KMS-11 (cell line): ENCODE data around the gene FMO5.

Experiments
- H2AFZ ChIP-seq: fragments of 200-600 bp; sonication (generic); 2 replicates; pipeline ENCODE4 v1.6.1; 2016; ENCODE audit warnings: antibody characterized with exemption, mixed run types, low read depth
- H3K27ac ChIP-seq: fragments of 200-600 bp; sonication (generic); 2 replicates; pipeline ENCODE4 v1.6.1; 2016; ENCODE audit warnings: mild to moderate bottlenecking, mixed run types
- H3K27me3 ChIP-seq: fragments of 200-600 bp; sonication (generic); 2 replicates; pipeline ENCODE4 v1.6.1; 2017; ENCODE audit warnings: mild to moderate bottlenecking, low read depth, mixed run types, moderate library complexity; ENCODE audit not compliant: insufficient read depth
- H3K36me3 ChIP-seq: fragments of 200-600 bp; sonication (generic); 2 replicates; pipeline ENCODE4 v1.6.1; 2017; ENCODE audit warnings: mild to moderate bottlenecking, mixed run types; ENCODE audit not compliant: insufficient read depth
- H3K4me1 ChIP-seq: fragments of 200-600 bp; sonication (generic); 2 replicates; pipeline ENCODE4 v1.6.1; 2016; ENCODE audit warnings: mild to moderate bottlenecking, low read depth, mixed run types; ENCODE audit not compliant: poor library complexity, severe bottlenecking
- H3K4me2 ChIP-seq: fragments of 200-600 bp; sonication (generic); 2 replicates; pipeline ENCODE4 v1.7.0; 2016; ENCODE audit warnings: mild to moderate bottlenecking, mixed run types
- H3K4me3 ChIP-seq: fragments of 200-600 bp; sonication (generic); IDR thresholded peaks from 2 replicates; pipeline ENCODE4 v1.6.1; 2017; ENCODE audit warnings: low read depth, low read length, mixed read lengths; ENCODE audit not compliant: insufficient read depth
- H3K79me2 ChIP-seq: fragments of 200-600 bp; sonication (generic); 2 replicates; pipeline ENCODE4 v1.6.1; 2016; ENCODE audit warnings: low read depth, mixed run types; ENCODE audit not compliant: insufficient read depth
- H3K9ac ChIP-seq: fragments of 200-600 bp; sonication (generic); 2 replicates; pipeline ENCODE4 v1.6.1; 2016; ENCODE audit warnings: mild to moderate bottlenecking, mixed run types
- H4K20me1 ChIP-seq: fragments of 200-600 bp; sonication (generic); 2 replicates; pipeline ENCODE4 v1.6.1; 2016; ENCODE audit warnings: mild to moderate bottlenecking, mixed run types; ENCODE audit not compliant: insufficient read depth
- TF ChIP-seq, protein P1 (sequence below): fragments of 200-600 bp; sonication (generic); conservative IDR thresholded peaks from 2 replicates; pipeline ENCODE4 v1.6.1; 2017; ENCODE audit warnings: low read depth, mild to moderate bottlenecking, antibody characterized with exemption, low read length, moderate library complexity, mixed read lengths

FMO5 gene

DNA sequence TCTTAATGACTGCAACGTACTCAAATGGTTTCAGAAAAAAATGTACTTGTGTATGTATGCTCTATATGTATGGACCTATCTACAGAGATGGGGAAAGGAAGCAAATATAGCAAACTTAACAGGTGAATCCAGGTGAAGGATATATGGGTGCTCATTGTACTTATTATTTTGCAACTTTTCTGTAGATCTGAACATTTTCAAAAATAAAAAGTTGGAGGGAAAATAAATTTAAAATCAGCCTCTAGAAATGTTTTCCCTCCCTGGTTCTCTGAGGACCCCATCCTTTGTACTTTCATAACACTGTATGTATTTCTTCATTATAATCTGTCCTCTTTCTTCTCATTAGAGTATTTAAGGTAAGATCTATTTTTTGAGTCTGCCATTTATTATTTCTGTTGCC, 17.9 kb downstream of the FMO5 start:
- H3K79me2 ChIP-seq: no peaks in the 10 kb centered on the region
- no peak overlapping the region for H3K9ac ChIP-seq
- TF ChIP-seq, protein P1, sequence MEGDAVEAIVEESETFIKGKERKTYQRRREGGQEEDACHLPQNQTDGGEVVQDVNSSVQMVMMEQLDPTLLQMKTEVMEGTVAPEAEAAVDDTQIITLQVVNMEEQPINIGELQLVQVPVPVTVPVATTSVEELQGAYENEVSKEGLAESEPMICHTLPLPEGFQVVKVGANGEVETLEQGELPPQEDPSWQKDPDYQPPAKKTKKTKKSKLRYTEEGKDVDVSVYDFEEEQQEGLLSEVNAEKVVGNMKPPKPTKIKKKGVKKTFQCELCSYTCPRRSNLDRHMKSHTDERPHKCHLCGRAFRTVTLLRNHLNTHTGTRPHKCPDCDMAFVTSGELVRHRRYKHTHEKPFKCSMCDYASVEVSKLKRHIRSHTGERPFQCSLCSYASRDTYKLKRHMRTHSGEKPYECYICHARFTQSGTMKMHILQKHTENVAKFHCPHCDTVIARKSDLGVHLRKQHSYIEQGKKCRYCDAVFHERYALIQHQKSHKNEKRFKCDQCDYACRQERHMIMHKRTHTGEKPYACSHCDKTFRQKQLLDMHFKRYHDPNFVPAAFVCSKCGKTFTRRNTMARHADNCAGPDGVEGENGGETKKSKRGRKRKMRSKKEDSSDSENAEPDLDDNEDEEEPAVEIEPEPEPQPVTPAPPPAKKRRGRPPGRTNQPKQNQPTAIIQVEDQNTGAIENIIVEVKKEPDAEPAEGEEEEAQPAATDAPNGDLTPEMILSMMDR: no peak
- H3K27ac ChIP-seq: no peak overlapping the region
- no peaks in the 10 kb centered on the region for H4K20me1 ChIP-seq
- no peak overlapping the region for H3K4me2 ChIP-seq
- H3K36me3 ChIP-seq: no peaks in the 10 kb centered on the region
- no peaks in the 10 kb centered on the region for H3K27me3 ChIP-seq
- no peak overlapping the region for H3K4me3 ChIP-seq
- no peaks in the 10 kb centered on the region for H3K4me1 ChIP-seq
- no peak overlapping the region for H2AFZ ChIP-seq

DNA sequence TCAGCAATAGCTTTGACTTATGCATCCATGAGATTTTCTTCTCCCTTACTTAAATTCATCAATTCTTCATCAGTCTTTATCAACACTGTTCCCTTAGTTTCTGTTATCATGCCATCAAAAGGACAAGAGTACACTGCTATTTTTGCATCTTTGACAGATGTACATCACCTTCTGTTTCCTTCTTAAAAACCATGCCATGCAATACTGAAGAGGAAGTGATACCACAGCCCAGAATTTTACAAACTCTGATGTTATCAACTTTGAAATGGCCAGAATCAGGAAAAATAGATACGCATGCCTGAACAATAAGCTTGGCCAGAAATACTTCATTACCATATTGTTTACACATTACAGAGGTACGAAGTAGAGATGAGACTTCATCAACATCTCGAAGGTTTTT, 21.1 kb downstream of the FMO5 start:
- H3K4me2 ChIP-seq: no peak overlapping the region

DNA sequence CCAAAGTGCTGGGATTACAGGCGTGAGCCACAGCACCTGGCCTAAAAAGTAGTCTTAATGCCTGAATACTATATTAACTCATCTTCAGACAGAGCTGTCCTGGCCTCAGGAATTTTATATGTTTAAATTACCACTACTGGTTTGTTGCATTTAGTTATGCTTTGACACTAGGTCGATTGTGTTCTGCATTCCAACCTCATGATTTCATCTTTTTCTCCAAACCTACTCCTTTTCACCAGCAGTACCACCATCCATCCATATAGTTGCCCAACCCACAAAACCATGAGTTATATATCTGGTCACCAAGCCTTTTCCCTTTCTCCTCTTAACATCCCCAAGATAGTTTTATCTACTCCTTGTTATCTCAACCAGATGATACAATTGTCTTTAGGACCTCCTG, 22.6 kb downstream of the FMO5 start:
- TF ChIP-seq, protein P1: no peak
- H3K36me3 ChIP-seq: no peaks in the 10 kb centered on the region
- H3K27me3 ChIP-seq: no peaks in the 10 kb centered on the region
- H4K20me1 ChIP-seq: no peaks in the 10 kb centered on the region
- H3K27ac ChIP-seq: no peak overlapping the region
- H3K79me2 ChIP-seq: no peaks in the 10 kb centered on the region
- no peaks in the 10 kb centered on the region for H3K4me1 ChIP-seq
- H3K9ac ChIP-seq: no peak overlapping the region
- no peak overlapping the region for H2AFZ ChIP-seq
- no peak overlapping the region for H3K4me2 ChIP-seq
- H3K4me3 ChIP-seq: no peak overlapping the region

More for the DNA sequence above, 21.1 kb downstream of the FMO5 start:
- Histone ChIP-seq H3K36me3 (no peaks in the 10 kb centered on the region), H4K20me1 (no peaks in the 10 kb centered on the region), H3K4me1 (no peaks in the 10 kb centered on the region), H3K9ac (no peak overlapping the region), H3K79me2 (no peaks in the 10 kb centered on the region), H3K27me3 (no peaks in the 10 kb centered on the region), H3K27ac (no peak overlapping the region), H2AFZ (no peak overlapping the region), H3K4me3 (no peak overlapping the region)
- TF ChIP-seq, protein P1: no peak

DNA sequence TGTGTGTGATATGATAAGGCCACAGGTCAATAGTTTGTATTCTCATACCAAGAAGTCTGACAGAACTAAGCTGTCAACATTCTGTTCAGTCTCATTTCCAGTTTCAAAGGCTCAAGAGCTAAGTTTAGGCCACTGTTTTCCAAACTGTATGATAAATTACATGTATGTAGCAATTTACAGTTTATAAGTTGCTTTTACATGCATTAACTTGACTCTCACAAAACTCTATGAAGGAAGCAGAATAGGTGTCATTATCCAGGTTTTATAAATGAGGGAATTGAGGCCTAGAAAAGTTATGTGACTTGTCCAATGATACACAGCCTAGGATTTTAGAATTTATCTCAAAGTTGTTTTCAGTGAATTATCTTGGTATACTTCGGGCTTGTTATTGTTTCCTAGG, 23.4 kb downstream of the FMO5 start:
- Histone ChIP-seq H3K9ac (no peak overlapping the region), H3K4me2 (no peak overlapping the region), H3K27ac (no peak overlapping the region), H3K27me3 (no peaks in the 10 kb centered on the region), H3K36me3 (no peaks in the 10 kb centered on the region), H3K4me1 (no peaks in the 10 kb centered on the region), H4K20me1 (no peaks in the 10 kb centered on the region), H3K4me3 (no peak overlapping the region), H2AFZ (no peak overlapping the region), H3K79me2 (no peaks in the 10 kb centered on the region)
- TF ChIP-seq, protein P1: no peak
